Tongue (tissue), 2 donors: Measurements from ENCODE around the gene ARHGAP44. TPM values are rescaled to one million over a fixed set of nuclear protein-coding genes. Genes with fewer than 3 reads are reported as not detected.

ENCODE experiments used
- DNase-seq: peaks from one replicate; pipeline ENCODE4 v3.0.0-alpha.2; 2015
- total RNA-seq: library from RNA; depleted of rRNA; stranded (reverse); fragments of >200 nt; gene quantifications from one replicate; pipeline ENCODE4 v1.2.3, GENCODE V29; 2014

The ARHGAP44 gene
- total RNA-seq, 1 donor from 2014 or later, result 3.4 TPM

DNA sequence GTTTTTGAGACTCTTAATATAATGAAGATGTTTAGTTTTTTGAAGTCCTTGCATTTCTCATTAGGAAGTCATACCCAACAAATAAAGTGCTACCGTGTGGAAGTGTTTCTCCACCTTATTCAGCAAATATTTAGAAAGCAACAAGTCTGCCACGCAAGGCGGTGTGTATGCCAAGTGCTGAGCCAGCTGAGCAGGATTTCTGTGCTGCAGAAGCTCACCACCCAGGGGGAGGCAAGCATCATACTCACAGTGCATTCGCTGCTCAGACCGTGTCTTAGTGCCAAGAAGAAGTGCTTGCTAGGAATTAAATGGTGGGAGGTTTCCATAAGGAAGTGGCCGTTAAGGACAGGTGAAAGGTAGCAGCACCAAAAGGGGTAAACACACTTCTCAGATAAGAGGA, 111.2 kb downstream of the ARHGAP44 start:
- no peak for DNase-seq

DNA sequence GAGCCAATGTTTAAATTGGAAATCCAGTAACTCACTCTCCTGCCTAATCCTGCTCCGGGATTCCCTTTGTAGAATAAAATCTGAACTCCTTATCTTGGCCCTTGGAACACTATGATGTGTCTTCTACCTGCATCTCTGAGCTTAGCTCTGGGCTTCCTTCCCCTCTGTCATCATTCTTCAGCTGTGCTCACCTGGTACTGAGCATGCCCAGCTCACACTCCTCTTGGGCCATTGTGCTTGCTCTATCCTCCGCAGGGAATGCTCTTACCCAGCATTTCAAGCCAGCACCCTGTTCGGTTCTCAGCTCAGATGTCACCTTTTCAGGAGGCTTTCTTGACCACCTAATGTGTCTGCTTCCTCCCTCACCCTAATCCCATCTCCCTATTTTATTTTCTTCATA, 112.7 kb downstream of the ARHGAP44 start:
- DNase-seq, result no peak

DNA sequence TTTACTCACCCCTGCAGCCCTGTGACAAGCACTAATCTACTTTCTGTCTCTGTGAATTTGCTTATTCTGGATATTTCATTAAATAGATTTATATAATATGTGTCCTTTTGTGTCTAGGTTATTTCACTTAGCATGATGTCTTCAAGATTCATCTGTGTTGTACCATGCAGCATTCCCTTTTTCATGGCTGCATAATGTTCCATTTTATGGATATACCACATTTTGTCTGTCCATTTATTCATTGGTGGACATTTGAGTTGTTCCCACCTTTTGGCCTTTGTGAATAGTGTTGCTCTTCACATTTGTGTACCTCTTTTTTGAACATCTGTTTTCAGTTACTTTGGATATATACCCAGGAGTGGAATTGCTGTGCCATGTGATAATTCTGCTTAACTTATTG, 118.2 kb downstream of the ARHGAP44 start:
- DNase-seq, result no peak

GRCh38 chr17:12909046-12909445, 119.7 kb downstream of the ARHGAP44 start:
- no peak for DNase-seq

- no peak for DNase-seq
Observed at GRCh38 chr17:12909511-12909910, 120.2 kb downstream of the ARHGAP44 start.

GRCh38 chr17:12911239-12911638, 121.9 kb downstream of the ARHGAP44 start:
- no peak for DNase-seq

DNA sequence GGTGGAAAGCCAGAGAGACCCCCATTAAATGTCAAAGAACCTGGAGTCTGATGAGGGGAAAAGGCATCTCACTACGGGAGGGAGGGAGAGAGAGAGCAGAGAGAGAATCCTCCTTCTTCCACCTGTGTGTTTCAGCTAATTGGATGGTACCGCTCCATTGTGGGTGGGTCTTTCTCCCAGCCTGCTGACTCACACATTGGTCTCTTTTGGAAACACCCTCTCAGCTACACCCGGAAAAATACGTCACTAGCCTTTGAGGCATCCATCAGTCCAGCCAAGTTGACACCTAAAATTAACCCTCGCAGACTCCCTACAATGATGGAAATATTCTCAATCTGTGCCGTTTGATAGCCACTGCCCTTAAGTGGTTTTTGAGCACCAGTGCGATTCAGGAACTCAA, 128.1 kb downstream of the ARHGAP44 start:
- DNase-seq, result no peak

DNA sequence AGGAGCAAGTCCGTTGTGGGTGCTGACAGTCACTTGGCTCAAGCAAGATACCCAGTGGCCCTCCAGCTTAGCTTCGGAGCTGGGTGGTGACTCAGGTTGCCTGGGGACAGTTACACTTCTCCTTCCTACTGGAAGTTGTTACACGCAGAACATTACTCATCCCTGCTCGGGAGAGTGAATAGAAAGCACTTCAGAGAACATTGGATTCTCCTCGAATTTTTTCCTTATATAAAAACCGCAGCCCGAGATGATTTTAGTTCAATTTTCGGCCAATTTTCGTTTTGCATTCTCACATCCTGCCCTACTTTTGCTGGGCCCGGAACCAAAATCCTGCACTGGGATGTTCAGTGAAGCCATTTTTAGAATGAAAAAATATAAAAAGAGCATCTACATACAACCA, 128.8 kb downstream of the ARHGAP44 start:
- no peak for DNase-seq

DNA sequence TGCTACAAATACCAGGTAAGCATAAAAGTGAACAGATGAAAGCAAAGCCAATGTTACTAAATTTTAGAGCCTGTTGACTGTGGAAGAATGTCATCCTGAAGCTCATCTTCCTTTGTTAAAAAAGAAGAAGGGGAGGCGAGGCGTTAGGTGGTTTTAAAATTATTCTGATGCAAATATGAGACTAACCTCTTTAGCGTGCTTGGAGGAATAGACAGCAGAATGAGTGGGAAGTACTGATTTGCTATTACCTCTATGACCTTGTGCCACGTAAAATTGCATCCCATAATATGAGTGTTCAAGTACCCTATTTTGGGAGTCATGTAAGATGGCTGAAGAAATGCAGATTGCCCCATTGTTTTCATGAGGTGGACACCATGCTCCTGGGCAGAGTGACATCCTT, 132.8 kb downstream of the ARHGAP44 start:
- no peak for DNase-seq

DNA sequence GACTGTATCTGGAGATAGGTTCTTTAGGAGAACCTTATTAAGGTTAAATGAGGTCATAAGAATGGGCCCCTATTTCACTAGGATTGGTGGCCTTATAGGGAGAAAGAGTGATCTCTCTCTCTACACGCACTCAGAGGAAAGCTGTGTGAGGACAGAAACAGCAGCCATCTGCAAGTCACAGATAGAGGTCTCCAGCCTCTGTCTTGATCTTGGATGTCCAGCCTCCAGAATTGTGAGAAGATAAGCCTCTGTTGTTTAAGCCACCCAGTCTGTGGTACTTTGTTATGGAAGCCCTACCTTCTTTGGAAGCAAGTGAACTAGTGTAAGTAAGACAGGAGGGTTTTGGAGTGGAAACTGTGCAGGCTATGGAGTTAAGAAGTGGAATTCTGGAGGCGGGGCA, 135.3 kb downstream of the ARHGAP44 start:
- DNase-seq, result no peak

GRCh38 chr17:12927001-12927400, 137.7 kb downstream of the ARHGAP44 start:
- no peak for DNase-seq

DNA sequence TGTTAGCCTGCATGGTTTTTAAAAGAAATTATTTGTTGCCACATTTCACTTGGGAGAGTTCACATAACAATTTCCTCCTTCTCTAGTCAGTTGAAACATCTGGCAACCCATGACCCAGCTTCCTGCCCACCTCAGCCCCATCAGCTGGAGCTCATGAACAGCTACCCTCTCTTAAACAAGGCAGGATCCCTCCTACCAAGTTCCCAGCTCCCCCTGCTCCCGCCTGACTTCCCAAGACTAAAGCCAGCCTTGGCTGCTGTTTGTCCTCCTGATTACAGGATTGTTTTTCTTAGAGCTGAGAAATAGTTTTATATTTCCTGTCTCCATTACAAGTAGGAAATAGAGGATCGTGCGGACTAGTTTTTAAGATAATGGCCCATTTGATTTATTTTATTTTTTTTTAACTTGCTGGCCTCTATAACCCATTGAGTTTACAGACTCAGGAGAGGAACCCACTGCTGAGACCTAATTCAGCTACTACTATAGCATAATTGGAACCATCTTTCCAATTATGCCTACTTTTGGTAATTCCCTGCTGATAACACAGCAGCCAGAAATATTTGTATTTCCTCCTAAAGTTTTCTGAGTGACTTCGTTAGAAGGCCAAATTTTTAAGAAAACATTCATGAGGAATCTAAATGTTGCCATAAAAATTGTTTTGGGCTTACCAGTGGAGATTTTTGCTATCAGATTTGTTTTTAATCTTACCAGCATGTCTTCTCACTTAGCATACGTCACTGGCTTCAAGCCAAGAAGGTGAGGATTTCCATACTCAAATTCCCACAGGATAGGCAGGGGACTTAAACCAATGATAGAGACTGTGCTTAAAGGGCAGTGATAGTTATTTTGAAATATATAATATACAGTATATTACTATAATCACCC, 138.5 kb downstream of the ARHGAP44 start:
- peak; percentile 3 for DNase-seq

DNA sequence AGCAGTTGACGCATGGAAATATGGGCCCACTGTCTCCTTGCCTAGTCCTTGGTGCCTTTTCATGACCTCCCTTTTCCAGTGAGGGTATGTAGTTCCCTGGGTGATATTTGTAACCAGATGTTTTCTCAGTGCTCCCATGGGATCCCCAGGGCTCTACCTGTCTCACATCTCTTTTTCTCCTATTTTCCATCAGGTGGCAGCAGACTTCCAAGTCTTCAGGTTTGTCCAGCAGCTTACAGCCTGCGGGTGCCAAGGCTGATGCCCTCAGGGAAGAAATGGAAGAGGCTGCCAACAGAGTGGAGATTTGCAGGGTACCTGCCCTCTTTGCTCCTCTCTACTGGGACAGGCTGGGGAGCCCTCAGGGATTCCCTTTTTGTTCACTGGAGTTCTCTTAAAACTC, 139.4 kb downstream of the ARHGAP44 start:
- DNase-seq, result no peak

DNA sequence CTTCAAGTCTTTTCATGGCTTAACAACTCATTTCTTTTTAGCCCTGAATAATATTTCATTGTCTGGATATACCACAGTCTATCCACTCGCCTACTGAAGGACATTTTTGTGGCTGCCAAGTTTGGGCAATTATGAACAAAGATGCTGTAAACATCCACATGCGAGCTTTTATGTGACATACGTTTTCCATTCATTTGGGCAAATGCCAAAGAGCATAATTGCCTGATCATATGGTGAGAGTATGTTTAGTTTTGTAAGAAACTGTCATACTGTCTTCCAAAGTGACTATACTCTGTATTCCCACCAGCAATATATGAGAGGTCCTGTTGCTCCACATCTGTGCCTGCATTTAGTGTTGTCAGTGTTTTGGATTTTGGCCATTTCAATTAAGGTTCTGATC, 147.2 kb downstream of the ARHGAP44 start:
- DNase-seq, result no peak

DNA sequence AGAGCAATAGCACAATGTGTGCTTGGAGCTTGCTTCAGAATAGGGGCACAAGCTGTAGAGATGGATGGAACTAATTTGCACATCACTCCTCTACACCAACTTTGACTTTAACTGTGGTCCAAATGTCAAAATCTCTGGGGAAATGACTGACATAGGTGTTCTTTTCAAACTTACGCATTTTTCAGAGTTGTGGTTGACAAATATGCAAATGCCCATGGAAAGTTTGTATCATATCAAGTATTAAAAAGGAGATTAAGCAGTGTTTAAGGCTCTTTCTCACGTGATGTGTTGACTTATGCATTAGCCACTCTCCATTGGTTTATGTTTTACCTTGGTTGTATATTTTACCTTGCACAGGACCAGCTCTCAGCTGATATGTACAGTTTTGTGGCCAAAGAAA, 151.4 kb downstream of the ARHGAP44 start:
- no peak for DNase-seq

DNA sequence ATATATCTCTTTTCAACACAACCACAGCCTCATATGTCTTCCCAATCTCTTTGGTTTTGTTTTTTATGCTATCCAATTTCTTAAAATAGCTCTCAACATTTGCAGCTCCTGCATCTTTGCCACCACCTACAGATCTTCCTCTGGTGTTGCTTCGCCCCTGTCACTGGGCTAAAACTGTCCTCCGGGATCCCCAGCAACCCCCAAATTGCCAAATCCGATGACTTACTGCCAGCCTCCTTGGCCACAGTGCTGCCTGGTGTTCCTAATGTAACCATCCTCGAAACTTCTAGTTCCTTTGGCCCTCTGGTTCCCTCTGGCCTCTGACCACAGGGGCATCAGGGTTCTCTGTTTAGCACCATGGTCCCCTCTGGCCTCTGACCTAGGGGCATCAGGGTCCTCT, 157.7 kb downstream of the ARHGAP44 start:
- no peak for DNase-seq

- no peak for DNase-seq
Observed at GRCh38 chr17:12952012-12952411, 162.7 kb downstream of the ARHGAP44 start.

GRCh38 chr17:12953156-12953555, 163.9 kb downstream of the ARHGAP44 start:
- DNase-seq, result no peak

DNA sequence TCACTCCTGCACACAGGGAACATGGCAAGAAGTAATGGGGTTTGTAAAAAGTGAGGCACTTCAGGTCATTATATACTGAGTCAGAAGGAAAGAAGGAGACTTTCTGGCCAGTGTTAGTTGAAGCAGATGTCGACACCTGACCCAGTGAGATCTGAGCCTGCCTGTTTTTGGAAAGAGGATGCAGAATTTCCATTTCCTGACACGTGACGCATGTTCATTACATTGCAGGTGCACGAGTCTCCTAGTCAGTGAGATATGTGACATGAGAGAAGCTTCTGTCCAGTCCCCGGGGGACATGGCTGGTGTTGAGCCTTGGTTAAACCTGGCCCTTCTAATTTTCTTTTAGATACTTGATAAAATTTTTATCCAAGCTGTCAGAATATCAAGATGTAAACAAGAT, 166.2 kb downstream of the ARHGAP44 start:
- no peak for DNase-seq

GRCh38 chr17:12958786-12959185, 169.5 kb downstream of the ARHGAP44 start:
- DNase-seq, result no peak

DNA sequence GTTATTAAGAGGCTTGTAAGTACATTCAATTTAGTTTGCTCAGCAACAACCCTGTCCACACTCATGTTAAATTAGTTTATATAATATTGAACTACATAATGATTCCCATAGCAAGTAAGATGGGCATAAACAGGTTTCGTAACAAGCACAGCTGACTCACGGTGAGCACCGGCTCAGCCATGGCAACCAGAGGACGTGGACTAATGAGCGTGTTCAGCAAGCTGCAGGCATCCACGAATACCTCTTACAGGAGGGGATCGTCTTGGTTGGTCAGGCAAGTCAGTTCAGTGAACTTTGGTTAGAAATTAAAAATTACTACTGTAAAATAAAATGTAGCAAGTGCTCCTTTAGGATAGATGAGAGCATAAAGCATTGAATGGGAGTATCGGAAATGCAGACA, 170.1 kb downstream of the ARHGAP44 start:
- DNase-seq, result no peak

GRCh38 chr17:12961655-12962054, 172.4 kb downstream of the ARHGAP44 start:
- DNase-seq, result no peak

DNA sequence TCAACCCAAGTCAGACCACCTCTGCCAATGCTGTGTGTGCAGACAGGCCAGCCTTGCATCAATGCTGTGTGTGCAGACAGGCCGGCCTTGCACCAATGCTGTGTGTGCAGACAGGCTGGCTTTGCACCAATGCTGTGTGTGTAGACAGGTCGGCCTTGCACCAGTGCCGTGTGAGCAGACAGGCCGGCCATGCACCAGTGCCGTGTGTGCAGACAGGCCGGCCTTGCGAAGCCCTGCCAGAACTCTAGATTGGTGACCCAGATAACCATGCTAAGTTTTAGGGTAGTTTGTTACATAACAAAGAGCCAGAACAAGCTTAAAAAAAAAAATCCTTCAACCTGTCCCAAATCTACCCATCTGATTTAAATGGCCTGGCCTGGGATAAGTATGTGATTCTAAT, 174.2 kb downstream of the ARHGAP44 start:
- DNase-seq, result no peak

- no peak for DNase-seq
Observed at GRCh38 chr17:12964162-12964561, 174.9 kb downstream of the ARHGAP44 start.

DNA sequence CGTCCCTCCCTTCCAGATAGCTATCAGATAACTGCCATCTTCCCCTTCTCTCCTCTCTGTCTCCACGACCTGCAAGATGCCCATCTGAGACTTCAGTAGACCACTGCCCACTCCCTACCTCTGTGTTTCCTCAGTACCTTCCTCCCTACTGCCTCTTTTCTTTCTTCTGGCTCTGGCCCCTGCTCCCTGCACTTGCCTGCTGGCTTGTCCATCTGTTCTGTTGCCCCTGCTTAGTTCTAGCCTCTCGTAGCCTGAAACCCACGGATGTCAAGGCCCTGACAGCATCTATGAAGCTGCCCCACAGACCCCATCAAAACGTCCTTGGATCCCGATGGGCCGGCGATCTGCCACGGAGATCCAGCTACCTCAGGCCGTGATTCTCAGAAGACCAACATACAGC, 175.5 kb downstream of the ARHGAP44 start:
- DNase-seq, result no peak
